Upper lobe of left lung (tissue), 6 donors: ENCODE data around the gene HEXA. TPM values are rescaled to one million over a fixed set of nuclear protein-coding genes. Genes with fewer than 3 reads are reported as not detected.
"Not testable (repeated sequence)": the region's sequence is repeated elsewhere in the genome, so short reads cannot be mapped to it uniquely, and the experiment has no call there.

Experiments used
- ATAC-seq, 2 donors: fragments of 200-7000 bp; cut with Tn5 transposase; one replicate each; pipeline ENCODE4 v1.9.1; 2022; ENCODE audit warnings: mild to moderate bottlenecking in 2 of 2, moderate library complexity in 2 of 2; ENCODE audit not compliant: low FRiP score in 2 of 2
- DNase-seq, 2 donors: peaks; one replicate each; pipeline ENCODE4 v3.0.0-alpha.2; 2019 to 2020
- H3K27ac ChIP-seq, 4 donors: fragments of 200-600 bp; sonication (generic); one replicate each; pipeline ENCODE4 v1.5.1; 2016 to 2019
- H3K27me3 ChIP-seq, 4 donors: fragments of 200-600 bp; sonication (generic); one replicate each; pipeline ENCODE4 v1.5.1; 2017 to 2019
- H3K36me3 ChIP-seq, 4 donors: fragments of 200-600 bp; sonication (generic); one replicate each; pipeline ENCODE4 v1.5.1; 2016 to 2019
- H3K4me1 ChIP-seq, 4 donors: fragments of 200-600 bp; sonication (generic); one replicate each; pipeline ENCODE4 v1.5.1; 2018 to 2019
- H3K4me3 ChIP-seq, 4 donors: fragments of 200-600 bp; sonication (generic); one replicate each; pipeline ENCODE4 v1.5.1; 2017 to 2019; ENCODE audit warnings: mild to moderate bottlenecking in 2 of 4, moderate library complexity in 1 of 4
- H3K9me3 ChIP-seq, 4 donors: fragments of 200-600 bp; sonication (generic); one replicate each; pipeline ENCODE4 v1.5.1; 2018 to 2019
- CTCF ChIP-seq, 6 experiments: fragments of 450-650 bp in 4 of 6; fragments of 200-600 bp in 2 of 6; sonication (generic) in 2 of 6; IDR thresholded peaks; one replicate each; pipeline ENCODE4 v1.5.1; 2016 to 2019; ENCODE audit warnings: antibody characterized with exemption in 6 of 6
- EP300 ChIP-seq, 4 donors: sonication (generic); formaldehyde crosslinking; IDR thresholded peaks; one replicate each; pipeline ENCODE4 v1.5.1; 2017; ENCODE audit warnings: antibody characterized with exemption in 4 of 4, control low read depth in 2 of 4
- POLR2A ChIP-seq, 4 donors: fragments of 450-650 bp; IDR thresholded peaks; one replicate each; pipeline ENCODE4 v1.5.1; 2016 to 2017; ENCODE audit warnings: antibody characterized with exemption in 4 of 4, mild to moderate bottlenecking in 2 of 4
- POLR2AphosphoS5 ChIP-seq, 2 donors: sonication (generic); formaldehyde crosslinking; IDR thresholded peaks; one replicate each; pipeline ENCODE4 v1.5.1; 2017; ENCODE audit warnings: antibody characterized with exemption in 2 of 2
- WGBS, 2 donors: methylation state at CpG; one replicate each; pipeline ENCODE4 v1.1.5; 2017 to 2018; 5-methylcytosine and 5-hydroxymethylcytosine counted together
- total RNA-seq, 6 donors: library from RNA; depleted of rRNA in 4 of 6; stranded (reverse); fragments of >200 nt in 4 of 6; gene quantifications; one replicate each; pipeline versions ENCODE4 v1.1.0 to v1.2.1, GENCODE V29; 2016 to 2021
- donor health status: DM: no; HTN: no; CAD: no; lungs with moderate emphysema.
- donor health status: DM: no; HTN: yes; CAD: no; lungs with severe emphysema.

HEXA gene
- total RNA-seq, 6 donors from 2014 or later, result 80.5 to 256 (median 149) TPM

DNA sequence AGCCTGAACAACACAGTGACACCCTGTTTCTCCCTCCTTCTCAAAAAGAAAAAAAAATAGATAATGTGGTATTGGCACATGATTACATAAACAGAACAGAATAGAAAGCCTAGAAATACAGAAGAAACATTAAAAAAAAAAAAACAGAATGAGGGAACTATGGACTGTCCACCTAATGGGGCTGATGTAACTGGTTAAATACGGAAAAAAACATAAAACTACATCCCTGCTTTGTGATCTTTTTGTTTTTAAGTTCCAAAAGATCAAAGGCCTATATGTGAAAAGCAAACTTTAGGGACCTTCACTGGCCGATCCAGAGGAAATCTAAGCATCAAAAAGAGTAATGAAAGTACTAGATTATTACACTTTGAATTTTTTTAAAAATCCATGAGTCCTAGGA lies 39.5 kb upstream of the HEXA start:
- H3K27ac ChIP-seq, result no peak overlapping the region
- DNase-seq (no peak), ATAC-seq (no peak)
- no peak overlapping the region for H3K4me3 ChIP-seq
- no peak for TF ChIP-seq CTCF (IDR thresholded peaks at IDR 0.05)
- no peak for TF ChIP-seq POLR2A (IDR thresholded peaks at IDR 0.05)
- TF ChIP-seq POLR2AphosphoS5 (IDR thresholded peaks at IDR 0.05), result no peak
- TF ChIP-seq EP300 (IDR thresholded peaks at IDR 0.05), result no peak
- no peaks in the 10 kb centered on the region for H3K9me3 ChIP-seq
- H3K27me3 ChIP-seq, result no peaks in the 10 kb centered on the region
- no peaks in the 10 kb centered on the region for H3K36me3 ChIP-seq
- no peaks in the 10 kb centered on the region for H3K4me1 ChIP-seq
- 71 to 76% methylated on average over 2 of the region's 2 CpGs for WGBS, 2 donors

GRCh38 chr15:72413337-72413736 lies 37.5 kb upstream of the HEXA start:
- WGBS, 2 donors, result 79 to 92% methylated on average over 3 of the region's 3 CpGs
- H3K9me3 ChIP-seq, H3K4me3 ChIP-seq: not testable (repeated sequence)

GRCh38 chr15:72411544-72411943 lies 35.7 kb upstream of the HEXA start:
- Histone ChIP-seq H3K4me3 (no peak overlapping the region), H3K27ac (no peak overlapping the region), H3K27me3 (no peaks in the 10 kb centered on the region), H3K36me3 (no peaks in the 10 kb centered on the region), H3K9me3 (no peaks in the 10 kb centered on the region), H3K4me1 (no peaks in the 10 kb centered on the region)
- ATAC-seq (no peak), DNase-seq (no peak)
- TF ChIP-seq POLR2A (IDR thresholded peaks at IDR 0.05) (no peak), EP300 (IDR thresholded peaks at IDR 0.05) (no peak), POLR2AphosphoS5 (IDR thresholded peaks at IDR 0.05) (no peak), CTCF (IDR thresholded peaks at IDR 0.05) (no peak)
- 28 to 40% methylated on average over 1 of the region's 1 CpG for WGBS, 2 donors

More at GRCh38 chr15:72413337-72413736, 37.5 kb upstream of the HEXA start:
- DNase-seq, H3K27ac ChIP-seq, H3K36me3 ChIP-seq, H3K27me3 ChIP-seq, H3K4me1 ChIP-seq, ATAC-seq: not testable (repeated sequence)

- Histone ChIP-seq H3K4me3 (no peak overlapping the region), H3K4me1 (no peaks in the 10 kb centered on the region), H3K27ac (no peak overlapping the region), H3K27me3 (no peaks in the 10 kb centered on the region), H3K36me3 (no peaks in the 10 kb centered on the region), H3K9me3 (no peaks in the 10 kb centered on the region)
- WGBS, 2 donors, result 91% methylated on average over 5 of the region's 5 CpGs
- no peak for TF ChIP-seq EP300 (IDR thresholded peaks at IDR 0.05)
- no peak for TF ChIP-seq POLR2A (IDR thresholded peaks at IDR 0.05)
- TF ChIP-seq POLR2AphosphoS5 (IDR thresholded peaks at IDR 0.05), result no peak
- TF ChIP-seq CTCF (IDR thresholded peaks at IDR 0.05), result no peak
- DNase-seq, result no peak
- no peak for ATAC-seq
These were observed 35.3 kb upstream of the HEXA start for GRCh38 chr15:72411111-72411510.

DNA sequence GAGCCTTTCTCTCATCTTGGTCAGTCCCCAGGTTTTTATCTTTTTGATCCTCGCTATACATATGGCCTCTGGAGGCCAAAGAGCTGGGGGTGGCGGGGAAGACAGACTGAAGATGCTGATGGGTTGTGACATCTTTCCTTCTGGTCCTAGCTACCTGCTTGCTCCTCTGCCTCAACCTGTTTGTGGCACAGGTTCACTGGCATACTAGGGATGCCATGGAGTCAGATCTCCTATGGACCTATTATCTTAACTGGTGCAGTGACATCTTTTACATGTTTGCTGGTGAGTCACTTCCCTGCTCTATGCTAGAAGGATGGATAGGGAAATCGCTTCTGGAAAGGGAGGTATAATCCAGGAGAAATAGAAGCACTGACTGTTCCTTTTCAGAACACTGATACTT lies 31.1 kb upstream of the HEXA start:
- Histone ChIP-seq H3K4me3 (no peak overlapping the region), H3K9me3 (no peaks in the 10 kb centered on the region), H3K4me1 (peaks cover 0 to 13% (median 3%) of the 10 kb centered on the region in 4 donors), H3K27ac (no peak overlapping the region), H3K27me3 (no peaks in the 10 kb centered on the region), H3K36me3 (no peaks in the 10 kb centered on the region)
- DNase-seq (no peak), ATAC-seq (no peak)
- no peak for TF ChIP-seq POLR2A (IDR thresholded peaks at IDR 0.05)
- TF ChIP-seq POLR2AphosphoS5 (IDR thresholded peaks at IDR 0.05), result no peak
- TF ChIP-seq CTCF (IDR thresholded peaks at IDR 0.05), result no peak
- no peak for TF ChIP-seq EP300 (IDR thresholded peaks at IDR 0.05)
- 84 to 85% methylated on average over 3 of the region's 3 CpGs for WGBS, 2 donors
